Mucosa of rectum (tissue), 2 donors: ENCODE data around the gene PBX3.

Experiments
- H3K27ac ChIP-seq, 2 donors: one replicate each; pipeline ENCODE4 v1.7.0; 2013; ENCODE audit warnings: inconsistent platforms in 2 of 2, low read depth in 2 of 2, low read length in 2 of 2
- H3K27me3 ChIP-seq, 2 donors: one replicate each; pipeline ENCODE4 v1.7.0; 2013; ENCODE audit warnings: low read length in 2 of 2; ENCODE audit not compliant: control insufficient read depth in 2 of 2, insufficient read depth in 2 of 2
- H3K36me3 ChIP-seq, 2 donors: one replicate each; pipeline ENCODE4 v1.7.0; 2013; ENCODE audit warnings: low read length in 2 of 2; ENCODE audit not compliant: control insufficient read depth in 2 of 2, insufficient read depth in 2 of 2
- H3K4me1 ChIP-seq, 2 donors: one replicate each; pipeline ENCODE4 v1.7.0; 2013; ENCODE audit warnings: low read length in 2 of 2, mild to moderate bottlenecking in 1 of 2; ENCODE audit not compliant: control insufficient read depth in 2 of 2, insufficient read depth in 2 of 2
- H3K4me3 ChIP-seq, 2 donors: one replicate each; pipeline ENCODE4 v1.7.0; 2013; ENCODE audit warnings: low read length in 2 of 2
- H3K9ac ChIP-seq, 2 donors: one replicate each; pipeline ENCODE4 v1.7.0; 2013; ENCODE audit warnings: low read length in 2 of 2, low read depth in 1 of 2, mild to moderate bottlenecking in 1 of 2
- H3K9me3 ChIP-seq, 2 donors: one replicate each; pipeline ENCODE4 v1.7.0; 2013; ENCODE audit warnings: low read length in 2 of 2; ENCODE audit not compliant: control insufficient read depth in 2 of 2
- donor health status: healthy.
- donor health status: Normal muscosa, but diverticular disease.

PBX3 gene

GRCh38 chr9:125884218-125884595 lies 137.0 kb downstream of the PBX3 start:
- H3K27ac ChIP-seq: no peak overlapping the region
- peaks cover 0 to 8% of the 10 kb centered on the region in 2 donors for H3K27me3 ChIP-seq
- no peaks in the 10 kb centered on the region for H3K36me3 ChIP-seq
- no peak overlapping the region for H3K9ac ChIP-seq
- H3K9me3 ChIP-seq: no peaks in the 10 kb centered on the region
- no peak overlapping the region for H3K4me3 ChIP-seq
- peaks cover 0 to 3% of the 10 kb centered on the region in 2 donors for H3K4me1 ChIP-seq

GRCh38 chr9:125885405-125886034 lies 138.3 kb downstream of the PBX3 start:
- no peaks in the 10 kb centered on the region for H3K9me3 ChIP-seq
- peaks cover 3 to 6% of the 10 kb centered on the region in 2 donors for H3K4me1 ChIP-seq
- H3K36me3 ChIP-seq: no peaks in the 10 kb centered on the region
- no peak overlapping the region for H3K9ac ChIP-seq
- no peak overlapping the region for H3K27ac ChIP-seq
- H3K27me3 ChIP-seq: peaks cover 0 to 8% of the 10 kb centered on the region in 2 donors
- no peak overlapping the region for H3K4me3 ChIP-seq

GRCh38 chr9:125886365-125886764 lies 139.2 kb downstream of the PBX3 start:
- peaks cover 3 to 6% of the 10 kb centered on the region in 2 donors for H3K4me1 ChIP-seq
- no peaks in the 10 kb centered on the region for H3K36me3 ChIP-seq
- peaks cover 0 to 8% of the 10 kb centered on the region in 2 donors for H3K27me3 ChIP-seq
- H3K4me3 ChIP-seq: no peak overlapping the region
- H3K27ac ChIP-seq: no peak overlapping the region
- no peaks in the 10 kb centered on the region for H3K9me3 ChIP-seq
- H3K9ac ChIP-seq: no peak overlapping the region

- Histone ChIP-seq H3K9ac (no peak overlapping the region), H3K36me3 (no peaks in the 10 kb centered on the region), H3K27me3 (peaks cover 0 to 8% of the 10 kb centered on the region in 2 donors), H3K4me3 (no peak overlapping the region), H3K27ac (no peak overlapping the region), H3K4me1 (peaks cover 3 to 6% of the 10 kb centered on the region in 2 donors), H3K9me3 (no peaks in the 10 kb centered on the region)
These were observed 140.0 kb downstream of the PBX3 start for GRCh38 chr9:125887172-125887571.

DNA sequence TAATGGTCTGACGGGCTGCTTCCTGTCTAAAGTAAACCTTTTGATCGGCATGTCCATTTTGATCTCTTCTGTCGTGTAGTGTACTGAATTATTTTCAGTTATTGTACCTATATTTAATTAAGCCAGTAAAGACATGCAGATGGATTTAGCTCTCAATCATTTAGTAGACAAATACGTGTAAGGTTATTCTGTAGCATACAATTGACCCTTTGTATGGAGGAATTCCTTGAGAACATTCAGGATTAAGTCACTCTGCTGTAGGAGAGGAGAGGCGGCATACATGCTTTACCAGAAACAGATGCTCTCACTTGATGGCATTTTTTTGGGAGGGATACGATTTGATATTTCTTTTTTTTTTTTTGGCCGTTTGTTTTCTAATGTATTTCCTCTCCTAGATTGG lies 141.0 kb downstream of the PBX3 start:
- Histone ChIP-seq H3K36me3 (no peaks in the 10 kb centered on the region), H3K27ac (no peak overlapping the region), H3K4me1 (peaks cover 3 to 6% of the 10 kb centered on the region in 2 donors), H3K4me3 (no peak overlapping the region), H3K9me3 (no peaks in the 10 kb centered on the region), H3K9ac (no peak overlapping the region), H3K27me3 (peaks cover 0 to 8% of the 10 kb centered on the region in 2 donors)

- H3K27ac ChIP-seq: no peak overlapping the region
- H3K9ac ChIP-seq: peak overlapping the region; percentile 18 to 51
- H3K36me3 ChIP-seq: no peaks in the 10 kb centered on the region
- peaks cover 3 to 6% of the 10 kb centered on the region in 2 donors for H3K4me1 ChIP-seq
- H3K9me3 ChIP-seq: no peaks in the 10 kb centered on the region
- peak overlapping the region; percentile 64 to 77 for H3K4me3 ChIP-seq
- H3K27me3 ChIP-seq: peaks cover 0 to 8% of the 10 kb centered on the region in 2 donors
These were observed 141.9 kb downstream of the PBX3 start for GRCh38 chr9:125889112-125889475.

DNA sequence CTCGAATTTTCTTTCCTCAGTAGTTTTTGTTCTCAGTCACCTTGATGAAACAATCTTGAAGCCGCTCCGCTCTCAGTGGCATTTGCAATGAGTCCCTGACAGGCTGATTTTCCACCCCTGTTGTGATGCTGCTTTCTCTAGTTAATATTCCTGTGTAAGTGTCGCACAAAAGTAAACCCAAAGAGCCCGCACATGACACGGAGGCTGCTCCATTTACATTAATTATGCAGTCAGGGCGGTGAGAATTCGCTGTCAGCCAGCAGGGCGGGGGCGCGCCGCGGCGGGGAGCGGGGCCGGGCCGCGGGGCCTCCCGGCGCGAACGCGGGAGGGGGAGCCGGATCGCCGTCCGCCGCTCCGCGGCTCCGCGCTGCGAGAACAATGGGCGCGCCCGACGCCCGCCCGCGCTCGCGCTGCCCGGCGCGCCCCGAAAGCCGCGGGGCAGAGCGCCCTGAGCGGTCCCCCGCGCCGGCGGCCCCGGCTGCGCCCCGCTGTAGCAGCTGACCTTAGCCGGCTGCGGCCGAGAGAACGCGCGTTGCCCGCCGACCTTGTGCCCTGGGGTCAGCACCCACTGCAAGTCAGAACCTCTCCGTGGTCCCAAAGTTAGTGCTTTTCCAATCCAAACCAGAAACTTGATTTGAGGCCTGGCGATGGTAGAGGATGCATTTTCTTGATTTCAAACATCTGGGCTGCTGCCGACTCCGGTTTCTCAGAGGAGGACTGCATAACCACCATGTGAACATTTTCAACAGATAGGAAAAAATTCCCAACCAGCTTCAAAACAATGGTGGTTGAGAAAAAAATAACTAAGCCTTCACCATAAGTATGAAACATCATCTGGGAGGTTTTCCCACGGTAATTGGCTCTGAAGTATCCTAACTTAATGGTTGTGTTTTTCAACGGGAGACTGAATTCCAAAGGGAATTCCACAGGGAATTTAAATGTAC lies 142.6 kb downstream of the PBX3 start:
- peak overlapping the region; percentile 64 to 77 for H3K4me3 ChIP-seq
- H3K9me3 ChIP-seq: no peaks in the 10 kb centered on the region
- H3K4me1 ChIP-seq: peaks cover 6 to 7% of the 10 kb centered on the region in 2 donors
- H3K27me3 ChIP-seq: peaks cover 0 to 8% of the 10 kb centered on the region in 2 donors
- H3K27ac ChIP-seq: no peak overlapping the region
- H3K9ac ChIP-seq: peak overlapping the region; percentile 27 to 51
- H3K36me3 ChIP-seq: no peaks in the 10 kb centered on the region

- Histone ChIP-seq H3K9ac (no peak overlapping the region), H3K9me3 (no peaks in the 10 kb centered on the region), H3K27me3 (peaks cover 0 to 8% of the 10 kb centered on the region in 2 donors), H3K36me3 (no peaks in the 10 kb centered on the region), H3K4me3 (no peak overlapping the region), H3K27ac (no peak overlapping the region), H3K4me1 (peaks cover 6 to 7% of the 10 kb centered on the region in 2 donors)
These were observed 143.7 kb downstream of the PBX3 start for GRCh38 chr9:125890826-125891225.

DNA sequence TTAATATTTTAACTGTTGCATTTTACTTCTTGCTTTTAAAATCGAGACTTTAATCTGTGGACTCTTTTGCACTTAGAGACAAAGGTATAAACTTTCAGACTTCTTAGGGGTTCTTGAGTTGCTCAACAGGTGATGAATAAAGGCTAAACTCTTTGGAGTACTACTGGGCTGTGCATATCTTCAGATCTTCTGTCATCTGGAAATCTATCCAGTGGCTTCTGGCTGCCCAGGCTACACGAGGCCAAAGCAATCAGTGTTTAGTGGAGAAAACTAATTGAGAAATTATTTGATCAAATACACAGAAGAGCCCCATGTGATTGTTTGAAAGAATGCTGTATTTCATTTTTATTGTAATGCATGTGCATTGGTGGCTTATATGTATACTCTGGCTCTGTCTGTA lies 146.1 kb downstream of the PBX3 start:
- peaks cover 0 to 6% of the 10 kb centered on the region in 2 donors for H3K27me3 ChIP-seq
- no peak overlapping the region for H3K4me3 ChIP-seq
- peaks cover 6 to 7% of the 10 kb centered on the region in 2 donors for H3K4me1 ChIP-seq
- H3K27ac ChIP-seq: no peak overlapping the region
- no peaks in the 10 kb centered on the region for H3K36me3 ChIP-seq
- H3K9me3 ChIP-seq: no peaks in the 10 kb centered on the region
- no peak overlapping the region for H3K9ac ChIP-seq

- Histone ChIP-seq H3K9me3 (no peaks in the 10 kb centered on the region), H3K9ac (no peak overlapping the region), H3K27me3 (no peaks in the 10 kb centered on the region), H3K4me3 (no peak overlapping the region), H3K4me1 (peaks cover 0 to 7% of the 10 kb centered on the region in 2 donors), H3K36me3 (no peaks in the 10 kb centered on the region), H3K27ac (no peak overlapping the region)
These were observed 147.4 kb downstream of the PBX3 start for GRCh38 chr9:125894566-125894965.
